Uterus (tissue), 2 donors: Measurements from ENCODE around the gene STAT1.

Experiments used
- CTCF ChIP-seq, 4 experiments: fragments of 200-600 bp in 2 of 4; fragments of 450-650 bp in 2 of 4; sonication (generic) in 2 of 4; IDR thresholded peaks; one replicate each; pipeline ENCODE4 v1.5.1; 2016 to 2019; ENCODE audit warnings: antibody characterized with exemption in 4 of 4, mild to moderate bottlenecking in 2 of 4, moderate library complexity in 1 of 4
- POLR2A ChIP-seq, 2 donors: fragments of 450-650 bp; IDR thresholded peaks; one replicate each; pipeline ENCODE4 v1.6.1; 2016; ENCODE audit warnings: antibody characterized with exemption in 2 of 2, mild to moderate bottlenecking in 1 of 2, moderate library complexity in 1 of 2

DNA sequence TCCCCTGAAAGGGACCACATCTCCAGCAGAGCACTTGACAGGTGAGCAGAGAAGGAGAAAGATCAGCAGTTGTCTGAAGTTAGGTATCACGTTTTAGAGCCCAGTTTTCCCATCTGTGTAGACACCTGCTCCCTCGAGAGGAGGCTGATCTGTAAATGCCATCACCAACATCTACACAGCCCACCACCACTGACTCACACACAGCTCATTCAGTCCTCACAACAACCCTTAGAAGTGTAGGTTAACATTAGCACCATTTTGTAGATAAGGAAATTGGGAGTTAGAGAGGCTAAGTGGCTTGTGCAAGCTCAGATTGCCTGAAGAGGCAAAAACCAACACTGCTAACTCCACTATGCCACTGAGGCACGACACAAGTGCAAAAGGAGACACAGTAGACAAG lies 37.2 kb upstream of the STAT1 start:
- TF ChIP-seq CTCF (IDR thresholded peaks at IDR 0.05) (no peak), POLR2A (IDR thresholded peaks at IDR 0.05) (no peak)
